H9 (cell line): ENCODE measurements around the gene ABTB1. TPM values are rescaled to one million over a fixed set of nuclear protein-coding genes. Genes with fewer than 3 reads are reported as not detected.

Experiments
- DNase-seq: peaks from one replicate; pipeline ENCODE4 v3.0.0-alpha.2; 2017
- H2AFZ ChIP-seq: one replicate; pipeline ENCODE4 v1.6.1; 2013; ENCODE audit warnings: mild to moderate bottlenecking, low read length, control low read depth, moderate library complexity
- H2AK5ac ChIP-seq: 2 replicates; pipeline ENCODE4 v1.6.1; 2013; ENCODE audit warnings: low read length, control low read depth, mixed read lengths; ENCODE audit not compliant: insufficient read length
- H2BK120ac ChIP-seq: one replicate; pipeline ENCODE4 v1.6.1; 2013; ENCODE audit warnings: low read depth, mild to moderate bottlenecking, low read length, control low read depth, inconsistent platforms; ENCODE audit not compliant: poor library complexity, severe bottlenecking
- H2BK12ac ChIP-seq: 2 replicates; pipeline ENCODE4 v1.6.1; 2013; ENCODE audit warnings: low read length, control low read depth, mixed read lengths, low read depth; ENCODE audit not compliant: insufficient read length
- H2BK15ac ChIP-seq: 2 replicates; pipeline ENCODE4 v1.6.1; 2013; ENCODE audit warnings: low read depth, low read length, control low read depth
- H2BK20ac ChIP-seq: one replicate; pipeline ENCODE4 v1.6.1; 2013; ENCODE audit warnings: low read depth, mild to moderate bottlenecking, low read length, control low read depth, inconsistent platforms; ENCODE audit not compliant: poor library complexity, severe bottlenecking
- H2BK5ac ChIP-seq: 2 replicates; pipeline ENCODE4 v1.6.1; 2013; ENCODE audit warnings: low read length, control low read depth, mixed read lengths; ENCODE audit not compliant: insufficient read length
- H3K14ac ChIP-seq: 2 replicates; pipeline ENCODE4 v1.6.1; 2013; ENCODE audit warnings: low read length, control low read depth; ENCODE audit not compliant: insufficient read depth
- H3K18ac ChIP-seq: 2 replicates; pipeline ENCODE4 v1.6.1; 2013; ENCODE audit warnings: low read depth, mild to moderate bottlenecking, mixed read lengths, low read length, control low read depth; ENCODE audit not compliant: insufficient read length
- H3K23ac ChIP-seq: 2 replicates; pipeline ENCODE4 v1.6.1; 2013; ENCODE audit warnings: low read length, control low read depth, mixed read lengths, low read depth; ENCODE audit not compliant: insufficient read length
- H3K23me2 ChIP-seq: 2 replicates; pipeline ENCODE4 v1.6.1; 2013; ENCODE audit warnings: low read depth, mild to moderate bottlenecking, mixed read lengths, low read length, control low read depth; ENCODE audit not compliant: insufficient read length, poor library complexity, severe bottlenecking
- H3K27ac ChIP-seq: 2 replicates; pipeline ENCODE4 v1.5.1; 2013; ENCODE audit warnings: low read length, control low read depth, mixed read lengths, low read depth; ENCODE audit not compliant: insufficient read length
- H3K27me3 ChIP-seq: 2 replicates; pipeline ENCODE4 v1.6.1; 2013; ENCODE audit warnings: low read length, control low read depth, inconsistent platforms; ENCODE audit not compliant: insufficient read depth
- H3K4ac ChIP-seq: 2 replicates; pipeline ENCODE4 v1.6.1; 2013; ENCODE audit warnings: low read depth, mild to moderate bottlenecking, control low read depth, inconsistent platforms, low read length, moderate library complexity
- H3K4me1 ChIP-seq: 2 replicates; pipeline ENCODE4 v1.6.1; 2013; ENCODE audit warnings: low read length, control low read depth, inconsistent platforms; ENCODE audit not compliant: insufficient read depth
- H3K4me2 ChIP-seq: 2 replicates; pipeline ENCODE4 v1.6.1; 2013; ENCODE audit warnings: low read length, control low read depth, mixed read lengths; ENCODE audit not compliant: insufficient read length, insufficient read depth
- H3K56ac ChIP-seq: 2 replicates; pipeline ENCODE4 v1.6.1; 2013; ENCODE audit warnings: low read depth, mild to moderate bottlenecking, mixed read lengths, low read length, control low read depth; ENCODE audit not compliant: insufficient read length
- H3K79me1 ChIP-seq: 2 replicates; pipeline ENCODE4 v1.6.1; 2013; ENCODE audit warnings: low read depth, mild to moderate bottlenecking, moderate library complexity, low read length, control low read depth, inconsistent platforms; ENCODE audit not compliant: insufficient read depth, poor library complexity, severe bottlenecking
- H3K79me2 ChIP-seq: 2 replicates; pipeline ENCODE4 v1.6.1; 2013; ENCODE audit warnings: low read length, control low read depth, inconsistent platforms; ENCODE audit not compliant: insufficient read depth
- H3K9ac ChIP-seq: 2 replicates; pipeline ENCODE4 v1.6.1; 2013; ENCODE audit warnings: low read length, control low read depth, mixed read lengths; ENCODE audit not compliant: insufficient read length; ENCODE audit errors: extremely low read depth
- H3K9me3 ChIP-seq: one replicate; pipeline ENCODE4 v1.6.1; 2013; ENCODE audit warnings: low read depth, low read length, inconsistent platforms; ENCODE audit not compliant: control insufficient read depth
- H3T11ph ChIP-seq: one replicate; pipeline ENCODE4 v1.6.1; 2013; ENCODE audit warnings: mild to moderate bottlenecking, low read length, control low read depth, inconsistent platforms
- H4K20me1 ChIP-seq: one replicate; pipeline ENCODE4 v1.6.1; 2013; ENCODE audit not compliant: control insufficient read depth, insufficient read length, insufficient read depth
- H4K5ac ChIP-seq: 2 replicates; pipeline ENCODE4 v1.6.1; 2013; ENCODE audit warnings: low read depth, mild to moderate bottlenecking, mixed read lengths, low read length, control low read depth; ENCODE audit not compliant: insufficient read length
- H4K8ac ChIP-seq: replicated peaks from 2 replicates; pipeline ENCODE4 v1.6.1; 2013; ENCODE audit warnings: low read length, control low read depth, mixed read lengths, low read depth; ENCODE audit not compliant: insufficient read length
- H4K91ac ChIP-seq: 2 replicates; pipeline ENCODE4 v1.6.1; 2013; ENCODE audit warnings: low read depth, mild to moderate bottlenecking, moderate library complexity, mixed read lengths, low read length, control low read depth; ENCODE audit not compliant: insufficient read length
- H3K27ac Mint-ChIP-seq, 3 experiments: 2 replicates in 2 of 3; 3 replicates in 1 of 3; pipeline ENCODE4 v1.8.0; 2020 to 2021; ENCODE audit warnings: mixed read lengths in 3 of 3, mild to moderate bottlenecking in 1 of 3, moderate library complexity in 1 of 3
- H3K27me3 Mint-ChIP-seq: 2 replicates; pipeline ENCODE4 v1.8.0; 2021; ENCODE audit warnings: low read depth, mild to moderate bottlenecking, moderate library complexity, mixed read lengths
- H3K36me3 Mint-ChIP-seq, 3 experiments: 2 replicates in 2 of 3; 3 replicates in 1 of 3; pipeline ENCODE4 v1.8.0; 2020 to 2021; ENCODE audit warnings: low read depth in 3 of 3, mixed read lengths in 3 of 3; ENCODE audit not compliant: insufficient read depth in 1 of 3
- H3K4me1 Mint-ChIP-seq, 2 experiments: 2 replicates each; pipeline ENCODE4 v1.8.0; 2020; ENCODE audit warnings: mixed read lengths in 2 of 2
- H3K4me3 Mint-ChIP-seq, 2 experiments: 2 replicates in 1 of 2; 3 replicates in 1 of 2; pipeline ENCODE4 v1.8.0; 2020 to 2021; ENCODE audit warnings: mild to moderate bottlenecking in 2 of 2, mixed read lengths in 2 of 2, moderate library complexity in 1 of 2
- H3K9me3 Mint-ChIP-seq, 2 experiments: 2 replicates in 1 of 2; 3 replicates in 1 of 2; pipeline ENCODE4 v1.8.0; 2020; ENCODE audit warnings: mild to moderate bottlenecking in 2 of 2, mixed read lengths in 2 of 2, moderate library complexity in 1 of 2
- CTCF ChIP-seq: fragments of 200-600 bp; sonication (generic); conservative IDR thresholded peaks from 3 replicates; pipeline ENCODE4 v1.8.0; 2021; ENCODE audit warnings: antibody characterized with exemption, mild to moderate bottlenecking
- WGBS: extraction: QIAGEN DNeasy Blood & Tissue Kit; methylation state at CpG from one replicate; pipeline ENCODE4 v1.1.7; 2013; ENCODE audit warnings: missing lambda C conversion rate, low lambda C conversion rate, mixed read lengths; ENCODE audit not compliant: insufficient read length; ENCODE audit errors: extremely low coverage; 5-methylcytosine and 5-hydroxymethylcytosine counted together
- total RNA-seq: library from RNA; stranded (reverse); gene quantifications from 2 replicates; pipeline ENCODE4 v1.2.1, GENCODE V29; 2021

Gene ABTB1
- total RNA-seq, 1 experiment from 2014 or later, result 6.2 TPM

GRCh38 chr3:127684871-127685707 lies 12.3 kb downstream of the ABTB1 start:
- Histone ChIP-seq H2BK20ac (no peak overlapping the region), H4K20me1 (no peaks in the 10 kb centered on the region), H4K8ac (no peak overlapping the region), H2BK120ac (no peak overlapping the region), H3T11ph (no peak overlapping the region), H3K4me2 (no peak overlapping the region), H4K91ac (no peak overlapping the region), H3K18ac (no peak overlapping the region), H3K27me3 (no peaks in the 10 kb centered on the region; the same call in 1 of the 2 replicates), H3K56ac (no peak overlapping the region), H3K14ac (no peak overlapping the region), H3K79me2 (no peaks in the 10 kb centered on the region), H3K23me2 (no peaks in the 10 kb centered on the region), H3K23ac (no peak overlapping the region), H2AFZ (no peak overlapping the region), H3K27ac (no peak overlapping the region), H4K5ac (no peak overlapping the region), H3K9ac (no peak overlapping the region), H3K4ac (no peak overlapping the region), H2BK12ac (no peak overlapping the region), H2BK15ac (no peak overlapping the region), H3K9me3 (no peaks in the 10 kb centered on the region), H3K79me1 (no peaks in the 10 kb centered on the region), H2AK5ac (no peak overlapping the region), H2BK5ac (no peak overlapping the region), H3K4me1 (no peaks in the 10 kb centered on the region; the same call in 1 of the 2 replicates)
- Mint-ChIP-seq H3K27me3 (no peaks in the 10 kb centered on the region; the same call in 1 of the 2 replicates), H3K27ac (no peak overlapping the region), H3K4me3 (no peak overlapping the region), H3K4me1 (peaks cover 13 to 15% of the 10 kb centered on the region in 2 experiments), H3K36me3 (no peaks in the 10 kb centered on the region), H3K9me3 (no peaks in the 10 kb centered on the region)
- DNase-seq, result peak; percentile 23
- no CpG with 5 or more reads among the region's 22 CpGs for WGBS
- no peak for TF ChIP-seq CTCF
